K562 (cell line): ENCODE results near the gene CFAP251. TPM values are rescaled to one million over a fixed set of nuclear protein-coding genes. Genes with fewer than 3 reads are reported as not detected.

Source experiments
- ATF6 ChIP-seq: sonication (generic); formaldehyde crosslinking; IDR thresholded peaks from 2 replicates; pipeline ENCODE4 v1.4.0; 2020; ENCODE audit warnings: mild to moderate bottlenecking, missing genetic modification reagents
- ETS2 ChIP-seq: IDR thresholded peaks from 2 replicates; pipeline ENCODE4 v1.6.1; 2016; ENCODE audit warnings: borderline replicate concordance, missing genetic modification characterization, mild to moderate bottlenecking, moderate library complexity, missing compliant biosample characterization; ENCODE audit not compliant: poor library complexity, severe bottlenecking
- HNRNPK ChIP-seq: fragments of 200-400 bp; formaldehyde crosslinking; IDR thresholded peaks from one replicate; pipeline ENCODE4 v1.6.1; 2018; ENCODE audit warnings: mild to moderate bottlenecking, low read depth, low read length; ENCODE audit not compliant: poor library complexity, severe bottlenecking
- KDM1A ChIP-seq, 2 experiments: fragments of 450-650 bp; IDR thresholded peaks; 2 replicates each; pipeline ENCODE4 v1.6.1; 2016; ENCODE audit warnings: mild to moderate bottlenecking in 2 of 2
- KLF16 ChIP-seq: IDR thresholded peaks from 2 replicates; pipeline ENCODE4 v1.6.1; 2016; ENCODE audit warnings: antibody characterized with exemption
- MAFK ChIP-seq: IDR thresholded peaks from 2 replicates; pipeline ENCODE4 v1.6.1; 2011; ENCODE audit warnings: low read length, improper control_type of control experiment
- MITF ChIP-seq: IDR thresholded peaks from 2 replicates; pipeline ENCODE4 v1.6.1; 2014; ENCODE audit warnings: antibody characterized with exemption
- MYNN ChIP-seq, 2 experiments: sonication (generic); formaldehyde crosslinking in 1 of 2; IDR thresholded peaks; 2 replicates each; pipeline versions ENCODE4 v1.5.0 to v1.6.1; 2016 to 2020; ENCODE audit warnings: antibody characterized with exemption in 1 of 2, missing genetic modification reagents in 1 of 2
- NBN ChIP-seq: fragments of 450-650 bp; IDR thresholded peaks from 2 replicates; pipeline ENCODE4 v1.6.1; 2016; ENCODE audit warnings: low read depth, mild to moderate bottlenecking
- NFIC ChIP-seq: fragments of 450-650 bp; IDR thresholded peaks from 2 replicates; pipeline ENCODE4 v1.6.1; 2017; ENCODE audit warnings: mild to moderate bottlenecking, inconsistent platforms
- NR1H2 ChIP-seq: sonication (generic); formaldehyde crosslinking; IDR thresholded peaks from 2 replicates; pipeline ENCODE4 v1.4.0; 2020; ENCODE audit warnings: mild to moderate bottlenecking, missing genetic modification reagents
- SMAD2 ChIP-seq: fragments of 150-350 bp; IDR thresholded peaks from 2 replicates; pipeline ENCODE4 v1.6.1; 2014; ENCODE audit warnings: low read depth, mild to moderate bottlenecking, low read length
- SMAD4 ChIP-seq: fragments of 250-450 bp; sonication (Bioruptor Pico); conservative IDR thresholded peaks from 2 replicates; pipeline ENCODE4 v1.8.0; 2021; ENCODE audit warnings: inconsistent platforms, mild to moderate bottlenecking, moderate library complexity
- TAL1 ChIP-seq: fragments of 450-650 bp; IDR thresholded peaks from 2 replicates; pipeline ENCODE4 v1.6.1; 2016; ENCODE audit warnings: mild to moderate bottlenecking
- ZKSCAN8 ChIP-seq: fragments of 200-800 bp; sonication (Bioruptor generic); IDR thresholded peaks from 2 replicates; pipeline ENCODE4 v1.6.1; 2016; ENCODE audit warnings: missing genetic modification characterization, missing compliant biosample characterization
- ZNF133 ChIP-seq: fragments of 250-450 bp; sonication (Bioruptor Pico); IDR thresholded peaks from 2 replicates; pipeline ENCODE4 v1.4.0; 2020; ENCODE audit warnings: mild to moderate bottlenecking
- ZNF175 ChIP-seq: fragments of 200-800 bp; sonication (Bioruptor generic); IDR thresholded peaks from 2 replicates; pipeline ENCODE4 v1.6.1; 2016; ENCODE audit warnings: low read depth, mild to moderate bottlenecking, missing genetic modification characterization, missing compliant biosample characterization
- ZNF445 ChIP-seq: fragments of 250-450 bp; sonication (Bioruptor Pico); IDR thresholded peaks from 2 replicates; pipeline ENCODE4 v1.4.0; 2020; ENCODE audit warnings: low read depth, mild to moderate bottlenecking, moderate library complexity
- ZNF655 ChIP-seq: fragments of 250-450 bp; sonication (Bioruptor Pico); IDR thresholded peaks from 2 replicates; pipeline ENCODE4 v1.5.0; 2021
- polyA plus RNA-seq, 8 experiments: library from polyadenylated mRNA; depleted of rRNA in 4 of 8; stranded (reverse) in 5 of 8; unstranded in 3 of 8; fragments of >200 nt; fragmentation: Nextera tagmentation in 2 of 8; fragmentation: Illumina TruSeq in 1 of 8; extraction: Ambion mirVana in 2 of 8; extraction: Trizol in 1 of 8; gene quantifications; 2 replicates each; pipeline versions ENCODE4 v1.2.1 to v1.2.3, GENCODE V29; 2011 to 2014; ENCODE audit warnings: inconsistent platforms in 1 of 8, missing spikeins in 1 of 8
- total RNA-seq, 7 experiments: library from RNA; depleted of rRNA in 6 of 7; stranded (reverse); fragments of >200 nt in 6 of 7; fragmentation: Illumina TruSeq in 2 of 7; extraction: Trizol in 2 of 7; gene quantifications; 2 replicates each; pipeline versions ENCODE4 v1.2.1 to v1.2.3, GENCODE V29; 2011 to 2021; ENCODE audit warnings: low replicate concordance in 1 of 7
- TF ChIP-seq, protein P1 (sequence below): fragments of 450-650 bp; IDR thresholded peaks from one replicate; pipeline ENCODE4 v1.6.1; 2018; ENCODE audit warnings: mild to moderate bottlenecking, moderate library complexity; ENCODE audit not compliant: partially characterized antibody

Gene CFAP251
- total and polyA plus RNA-seq, 9 of the 15 experiments (the other 6 are each of a cell fraction or from before 2014, with no cell fraction given): 16.6 to 31.0 (median 19.1) TPM

- no peak for TF ChIP-seq ZNF133 (CRISPR knock-in tag)
- TF ChIP-seq, protein P1, sequence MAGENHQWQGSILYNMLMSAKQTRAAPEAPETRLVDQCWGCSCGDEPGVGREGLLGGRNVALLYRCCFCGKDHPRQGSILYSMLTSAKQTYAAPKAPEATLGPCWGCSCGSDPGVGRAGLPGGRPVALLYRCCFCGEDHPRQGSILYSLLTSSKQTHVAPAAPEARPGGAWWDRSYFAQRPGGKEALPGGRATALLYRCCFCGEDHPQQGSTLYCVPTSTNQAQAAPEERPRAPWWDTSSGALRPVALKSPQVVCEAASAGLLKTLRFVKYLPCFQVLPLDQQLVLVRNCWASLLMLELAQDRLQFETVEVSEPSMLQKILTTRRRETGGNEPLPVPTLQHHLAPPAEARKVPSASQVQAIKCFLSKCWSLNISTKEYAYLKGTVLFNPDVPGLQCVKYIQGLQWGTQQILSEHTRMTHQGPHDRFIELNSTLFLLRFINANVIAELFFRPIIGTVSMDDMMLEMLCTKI: no peak
- TF ChIP-seq NFIC: peak; percentile 20; the same call in 1 of the 2 replicates
- TF ChIP-seq TAL1: peak; percentile 26; the same call in 1 of the 2 replicates
- TF ChIP-seq ZNF655: no peak
- peak in 1 of 2 experiments; percentile 15; a peak in 1 of 4 replicates for TF ChIP-seq KDM1A (IDR thresholded peaks at IDR 0.05)
- peak; percentile 40; the same call in 1 of the 2 replicates for TF ChIP-seq KLF16
- no peak for TF ChIP-seq ZNF445
- TF ChIP-seq ZKSCAN8: peak; percentile 48; the same call in 1 of the 2 replicates
- no peak for TF ChIP-seq ATF6
- peak; percentile 71 for TF ChIP-seq SMAD4 (CRISPR knock-in tag)
- TF ChIP-seq ZNF175 (CRISPR knock-in tag): peak; percentile 47; the same call in 1 of the 2 replicates
- peak; percentile 48; the same call in 1 of the 2 replicates for TF ChIP-seq MAFK
- peak; percentile 94 for TF ChIP-seq NBN
- peak; percentile 81 for TF ChIP-seq MITF
- no peak for TF ChIP-seq SMAD2
- TF ChIP-seq ETS2 (tag): no peak
- TF ChIP-seq NR1H2 (CRISPR knock-in tag): no peak
- peak; percentile 60; the same call in 1 of the 2 replicates for TF ChIP-seq MYNN (IDR thresholded peaks at IDR 0.05)
- TF ChIP-seq MYNN (CRISPR knock-in tag; IDR thresholded peaks at IDR 0.05): no peak
- no peak for TF ChIP-seq HNRNPK
Measured at GRCh38 chr12:121933522-121934308, 15.3 kb downstream of the CFAP251 start (continued).
